Measurements from ENCODE around the gene SNAPC3.

- TF ChIP-seq, protein P1, sequence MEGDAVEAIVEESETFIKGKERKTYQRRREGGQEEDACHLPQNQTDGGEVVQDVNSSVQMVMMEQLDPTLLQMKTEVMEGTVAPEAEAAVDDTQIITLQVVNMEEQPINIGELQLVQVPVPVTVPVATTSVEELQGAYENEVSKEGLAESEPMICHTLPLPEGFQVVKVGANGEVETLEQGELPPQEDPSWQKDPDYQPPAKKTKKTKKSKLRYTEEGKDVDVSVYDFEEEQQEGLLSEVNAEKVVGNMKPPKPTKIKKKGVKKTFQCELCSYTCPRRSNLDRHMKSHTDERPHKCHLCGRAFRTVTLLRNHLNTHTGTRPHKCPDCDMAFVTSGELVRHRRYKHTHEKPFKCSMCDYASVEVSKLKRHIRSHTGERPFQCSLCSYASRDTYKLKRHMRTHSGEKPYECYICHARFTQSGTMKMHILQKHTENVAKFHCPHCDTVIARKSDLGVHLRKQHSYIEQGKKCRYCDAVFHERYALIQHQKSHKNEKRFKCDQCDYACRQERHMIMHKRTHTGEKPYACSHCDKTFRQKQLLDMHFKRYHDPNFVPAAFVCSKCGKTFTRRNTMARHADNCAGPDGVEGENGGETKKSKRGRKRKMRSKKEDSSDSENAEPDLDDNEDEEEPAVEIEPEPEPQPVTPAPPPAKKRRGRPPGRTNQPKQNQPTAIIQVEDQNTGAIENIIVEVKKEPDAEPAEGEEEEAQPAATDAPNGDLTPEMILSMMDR (IDR thresholded peaks at IDR 0.05) = no peak
- TF ChIP-seq POLR2A (IDR thresholded peaks at IDR 0.05) = no peak
Observed at GRCh38 chr9:15426019-15426418, 3.3 kb downstream of the SNAPC3 start.

All from lower leg skin (tissue), 3 donors.